ENCODE results near the gene SLC25A19. TPM values are rescaled to one million over a fixed set of nuclear protein-coding genes. Genes with fewer than 3 reads are reported as not detected.
A peak's percentile ranks its signal among the peaks of the same experiment; 100 is the strongest.

The SLC25A19 gene
- total RNA-seq, 6 experiments from 2014 or later = 3.8 to 13.4 (median 7.3) TPM

GRCh38 chr17:75245011-75245410 is 44.2 kb downstream of the SLC25A19 start:
- 93% methylated on average over 5 of the region's 6 CpGs for WGBS (ENCODE audit: insufficient coverage, low coverage, low lambda C conversion rate, missing lambda C conversion rate)
- no peak overlapping the region for H3K27ac ChIP-seq
- TF ChIP-seq CTCF (IDR thresholded peaks at IDR 0.05) = no peak
- no peaks in the 10 kb centered on the region for H3K9me3 ChIP-seq
- peaks cover 0 to 58% (median 15%) of the 10 kb centered on the region in 4 donors for H3K36me3 ChIP-seq
- ATAC-seq = no peak
- H3K4me1 ChIP-seq = no peaks in the 10 kb centered on the region
- no peak overlapping the region for H3K4me3 ChIP-seq
- H3K27me3 ChIP-seq = no peaks in the 10 kb centered on the region
- DNase-seq = no peak
- intact Hi-C loops (cut with DNase I) = no loop called here

GRCh38 chr17:75244133-75244866 is 44.9 kb downstream of the SLC25A19 start:
- WGBS (ENCODE audit: insufficient coverage, low coverage, low lambda C conversion rate, missing lambda C conversion rate) = 62% methylated on average over 9 of the region's 22 CpGs
- no peaks in the 10 kb centered on the region for H3K4me1 ChIP-seq
- TF ChIP-seq POLR2A (IDR thresholded peaks at IDR 0.05) (no peak), CTCF (IDR thresholded peaks at IDR 0.05) (no peak)
- intact Hi-C loops (cut with DNase I) = no loop called here
- peak in 1 of 4 donors; percentile 67 for ATAC-seq
- no peak overlapping the region for H3K4me3 ChIP-seq
- H3K36me3 ChIP-seq = peaks cover 0 to 63% (median 15%) of the 10 kb centered on the region in 4 donors
- H3K9me3 ChIP-seq = no peaks in the 10 kb centered on the region
- no peaks in the 10 kb centered on the region for H3K27me3 ChIP-seq
- DNase-seq = no peak
- no peak overlapping the region for H3K27ac ChIP-seq

- WGBS (ENCODE audit: insufficient coverage, low coverage, low lambda C conversion rate, missing lambda C conversion rate) = 73% methylated on average over 8 of the region's 17 CpGs
- TF ChIP-seq POLR2A (IDR thresholded peaks at IDR 0.05) = no peak
- TF ChIP-seq CTCF (IDR thresholded peaks at IDR 0.05) = no peak
- Histone ChIP-seq H3K4me3 (no peak overlapping the region), H3K4me1 (peaks cover 0 to 3% (median 0%) of the 10 kb centered on the region in 4 donors), H3K27ac (no peak overlapping the region), H3K9me3 (no peaks in the 10 kb centered on the region), H3K36me3 (peaks cover 0 to 71% (median 19%) of the 10 kb centered on the region in 4 donors), H3K27me3 (no peaks in the 10 kb centered on the region)
- no peak for DNase-seq
- ATAC-seq = no peak
- intact Hi-C loops (cut with DNase I) = no loop called here
Measured at GRCh38 chr17:75242461-75243042, 46.7 kb downstream of the SLC25A19 start.

GRCh38 chr17:75241996-75242460 is 47.2 kb downstream of the SLC25A19 start:
- intact Hi-C loops (cut with DNase I) = no loop called here
- peaks cover 0 to 76% (median 21%) of the 10 kb centered on the region in 4 donors for H3K36me3 ChIP-seq
- H3K9me3 ChIP-seq = no peaks in the 10 kb centered on the region
- DNase-seq (no peak), ATAC-seq (no peak)
- peaks cover 0 to 3% (median 0%) of the 10 kb centered on the region in 4 donors for H3K4me1 ChIP-seq
- TF ChIP-seq CTCF (IDR thresholded peaks at IDR 0.05) (no peak), POLR2A (IDR thresholded peaks at IDR 0.05) (no peak)
- no peak overlapping the region for H3K27ac ChIP-seq
- 100% methylated on average over 2 of the region's 15 CpGs for WGBS (ENCODE audit: insufficient coverage, low coverage, low lambda C conversion rate, missing lambda C conversion rate)
- no peaks in the 10 kb centered on the region for H3K27me3 ChIP-seq
- no peak overlapping the region for H3K4me3 ChIP-seq

All from right lobe of liver (tissue), 6 donors.